ENCODE measurements around the gene MUC15.

DNA sequence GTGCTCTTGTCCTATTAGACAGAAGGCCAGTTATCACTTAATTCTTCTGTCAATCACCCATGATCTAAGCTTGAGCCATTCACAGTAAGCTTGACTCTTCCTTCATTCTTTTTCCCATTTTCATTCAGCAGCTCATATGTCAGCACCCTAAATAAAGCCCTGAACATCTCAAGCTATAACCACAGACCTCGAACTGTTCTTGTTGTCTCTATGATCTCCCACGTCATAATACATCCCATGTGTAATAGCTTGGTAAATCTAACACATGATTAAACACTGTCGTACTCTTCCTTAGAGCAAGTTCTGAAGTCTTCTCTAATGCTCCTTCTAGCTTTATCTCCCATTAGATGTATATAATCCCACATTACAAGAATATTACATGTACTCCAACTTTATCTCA lies 14.4 kb downstream of the MUC15 start:
- TF ChIP-seq CTCF (IDR thresholded peaks at IDR 0.05): no peak
- no peak for TF ChIP-seq EZH2 (IDR thresholded peaks at IDR 0.05; ENCODE audit: borderline replicate concordance, insufficient read depth, low read depth, low read length, poor library complexity, severe bottlenecking)

Data from B cell (primary cell).